Rectal smooth muscle tissue (tissue), 1 donor: ENCODE data around the gene PPM1A.

Source experiments
- H3K27ac ChIP-seq: one replicate; pipeline ENCODE4 v1.7.0; 2013; ENCODE audit warnings: low read depth, low read length, inconsistent platforms
- H3K27me3 ChIP-seq: one replicate; pipeline ENCODE4 v1.7.0; 2013; ENCODE audit warnings: low read length; ENCODE audit not compliant: control insufficient read depth, insufficient read depth
- H3K36me3 ChIP-seq: one replicate; pipeline ENCODE4 v1.7.0; 2013; ENCODE audit warnings: low read length; ENCODE audit not compliant: control insufficient read depth, insufficient read depth
- H3K4me1 ChIP-seq: one replicate; pipeline ENCODE4 v1.7.0; 2013; ENCODE audit warnings: low read length; ENCODE audit not compliant: control insufficient read depth, insufficient read depth
- H3K4me3 ChIP-seq: one replicate; pipeline ENCODE4 v1.7.0; 2013; ENCODE audit warnings: low read length
- H3K9ac ChIP-seq: one replicate; pipeline ENCODE4 v1.7.0; 2013; ENCODE audit warnings: low read length

The PPM1A gene

DNA sequence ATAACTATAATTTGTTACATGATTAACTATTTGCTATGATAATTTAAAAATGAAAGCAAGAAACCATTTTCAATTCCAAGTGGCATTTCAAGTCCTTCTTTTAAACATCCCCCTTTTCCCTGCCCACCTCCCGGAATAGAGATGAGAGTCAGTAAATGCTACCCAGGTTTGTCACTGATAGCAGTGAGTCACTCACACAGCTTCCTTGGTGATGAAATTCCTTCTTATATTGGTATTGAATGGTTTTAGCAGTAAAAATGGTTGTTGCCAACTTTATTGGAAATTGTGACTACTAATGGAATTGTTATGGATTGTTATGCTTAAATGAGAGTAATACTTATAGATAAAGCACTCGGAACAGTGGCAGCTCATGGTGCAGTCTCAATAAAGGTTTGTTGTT is 90.5 kb downstream of the PPM1A start:
- Histone ChIP-seq H3K4me1 (no peaks in the 10 kb centered on the region), H3K27ac (no peak overlapping the region), H3K4me3 (no peak overlapping the region), H3K27me3 (no peaks in the 10 kb centered on the region), H3K9ac (no peak overlapping the region), H3K36me3 (no peaks in the 10 kb centered on the region)

GRCh38 chr14:60343571-60344071 is 94.6 kb downstream of the PPM1A start:
- Histone ChIP-seq H3K36me3 (no peaks in the 10 kb centered on the region), H3K4me3 (no peak overlapping the region), H3K27me3 (no peaks in the 10 kb centered on the region), H3K27ac (no peak overlapping the region), H3K4me1 (no peaks in the 10 kb centered on the region), H3K9ac (no peak overlapping the region)

DNA sequence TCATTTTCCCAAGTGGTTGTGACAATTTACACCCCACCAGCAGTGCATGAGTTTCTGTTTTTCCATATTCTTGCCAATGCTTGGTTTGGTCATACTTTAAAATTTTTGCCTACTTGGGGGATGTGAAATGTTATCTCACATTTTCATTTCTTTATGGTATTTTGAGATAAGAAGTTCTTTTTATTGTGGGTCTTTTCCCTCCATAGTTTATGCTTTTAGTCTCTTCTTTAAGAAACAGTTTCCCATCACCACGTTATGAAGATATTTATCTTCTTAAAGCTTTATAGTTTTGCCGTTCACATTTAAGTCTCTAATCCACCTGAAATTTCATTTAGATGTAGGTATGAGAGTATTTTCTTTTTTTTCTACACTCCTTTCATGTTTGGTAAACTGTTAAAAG is 95.7 kb downstream of the PPM1A start:
- Histone ChIP-seq H3K4me1 (no peaks in the 10 kb centered on the region), H3K27me3 (no peaks in the 10 kb centered on the region), H3K36me3 (no peaks in the 10 kb centered on the region), H3K4me3 (no peak overlapping the region), H3K27ac (no peak overlapping the region), H3K9ac (no peak overlapping the region)

- Histone ChIP-seq H3K27ac (no peak overlapping the region), H3K4me3 (no peak overlapping the region), H3K9ac (no peak overlapping the region), H3K36me3 (no peaks in the 10 kb centered on the region), H3K4me1 (peaks cover 4% of the 10 kb centered on the region), H3K27me3 (no peaks in the 10 kb centered on the region)
Observed at GRCh38 chr14:60346706-60347105, 97.7 kb downstream of the PPM1A start.

DNA sequence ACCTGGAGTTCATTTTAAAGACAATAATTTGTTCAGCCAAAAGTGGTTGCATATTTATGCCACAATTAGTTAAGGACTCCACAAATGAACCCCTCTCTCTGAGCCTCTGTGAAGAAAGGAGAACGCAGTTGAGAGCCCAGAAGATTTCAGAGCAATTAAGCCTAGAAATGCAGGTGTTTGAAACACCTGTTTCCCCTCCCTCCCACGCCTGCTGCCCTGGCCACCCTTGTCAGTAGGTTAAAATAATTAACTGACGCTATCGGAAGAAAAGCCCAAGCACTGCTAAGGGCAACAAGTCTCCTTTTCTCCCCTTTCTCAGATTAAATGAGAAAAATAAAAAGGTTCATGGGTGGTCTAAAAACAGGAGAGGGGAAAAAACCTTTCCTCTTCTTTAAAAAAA is 99.2 kb downstream of the PPM1A start:
- Histone ChIP-seq H3K9ac (no peak overlapping the region), H3K27ac (no peak overlapping the region), H3K36me3 (no peaks in the 10 kb centered on the region), H3K27me3 (no peaks in the 10 kb centered on the region), H3K4me3 (no peak overlapping the region), H3K4me1 (peaks cover 4% of the 10 kb centered on the region)
